K562 (cell line): ENCODE results near the gene RAD54L. TPM values are rescaled to one million over a fixed set of nuclear protein-coding genes. Genes with fewer than 3 reads are reported as not detected.
A peak's percentile ranks its signal among the peaks of the same experiment; 100 is the strongest.

Experiments used
- ATAC-seq: fragments of 200-7000 bp; cut with Tn5 transposase; 3 replicates; pipeline ENCODE4 v1.9.1; 2020; ENCODE audit warnings: moderate library complexity
- BruUV-seq: library from RNA; stranded (reverse); fragments of 400-500 nt; replicated peaks from 2 replicates; lab custom pipeline; 2021; lab: Mats Ljungman, UMichigan
- CTCF ChIA-PET: fragments of 300-600 bp; formaldehyde crosslinking; extraction: SDS; loops from one replicate; lab custom pipeline; 2021; ENCODE audit warnings: low intra/inter-chr PET ratio; lab: Yijun Ruan, JAX
- POLR2A ChIA-PET: fragments of 300-600, 350-650 bp; sonication (Branson Sonifier 250); formaldehyde crosslinking; extraction: SDS; loops from one replicate; lab custom pipeline; 2021; ENCODE audit warnings: antibody characterized with exemption, inconsistent platforms; lab: Yijun Ruan, JAX
- DNase-seq, 4 experiments: peaks; one replicate each; pipeline versions ENCODE4 v3.0.0 to v3.0.0-alpha.2; 2011 to 2018; ENCODE audit warnings: low spot score in 3 of 4, mixed read lengths in 3 of 4; ENCODE audit errors: extremely low read depth in 1 of 4
- FAIRE-seq: peaks from 2 replicates; lab custom pipeline; 2011; peaks lifted over from hg19 to GRCh38; lab: Jason Lieb, UNC
- H2AFZ ChIP-seq: 2 replicates; pipeline ENCODE4 v1.6.0; 2011; ENCODE audit warnings: low read depth, low read length, control low read depth, inconsistent platforms
- H3K27ac ChIP-seq: fragments of 200-600 bp; 3 replicates; pipeline ENCODE4 v1.8.0; 2011; ENCODE audit warnings: low read depth, mild to moderate bottlenecking, control low read depth, inconsistent platforms, low read length, moderate library complexity, mixed read lengths; ENCODE audit errors: extremely low read depth
- H3K27me3 ChIP-seq, 2 experiments: fragments of 300-600 bp in 1 of 2; 2 replicates in 1 of 2; 3 replicates in 1 of 2; pipeline versions ENCODE4 v1.6.0 to v1.8.0; 2011; ENCODE audit warnings: inconsistent platforms in 2 of 2, low read length in 2 of 2, mild to moderate bottlenecking in 1 of 2, mixed read lengths in 1 of 2, moderate library complexity in 1 of 2; ENCODE audit not compliant: control insufficient read depth in 2 of 2, insufficient read depth in 2 of 2
- H3K36me3 ChIP-seq: fragments of 300-600 bp; 3 replicates; pipeline ENCODE4 v1.8.0; 2011; ENCODE audit warnings: mild to moderate bottlenecking, low read length, inconsistent platforms; ENCODE audit not compliant: control insufficient read depth, insufficient read depth
- H3K4me1 ChIP-seq, 2 experiments: fragments of 200-600 bp in 1 of 2; replicated peaks in 1 of 2; 2 replicates in 1 of 2; 3 replicates in 1 of 2; pipeline versions ENCODE4 v1.5.1 to v1.8.0; 2011; ENCODE audit warnings: inconsistent platforms in 2 of 2, low read length in 2 of 2, mild to moderate bottlenecking in 1 of 2, mixed read lengths in 1 of 2, moderate library complexity in 1 of 2; ENCODE audit not compliant: control insufficient read depth in 2 of 2, insufficient read depth in 2 of 2
- H3K4me2 ChIP-seq: 2 replicates; pipeline ENCODE4 v1.6.1; 2011; ENCODE audit warnings: low read length, control low read depth, inconsistent platforms, mixed read lengths; ENCODE audit not compliant: insufficient read depth
- H3K4me3 ChIP-seq: fragments of 200-600 bp; sonication (generic), shearing (Covaris generic); 2 replicates; pipeline ENCODE4 v1.5.1; 2016; ENCODE audit warnings: control low read depth, inconsistent platforms
- H3K79me2 ChIP-seq: fragments of 200-600 bp; 3 replicates; pipeline ENCODE4 v1.8.0; 2011; ENCODE audit warnings: low read length, inconsistent platforms; ENCODE audit not compliant: control insufficient read depth, insufficient read depth
- H3K9ac ChIP-seq, 2 experiments: 2 replicates each; pipeline versions ENCODE4 v1.6.0 to v1.6.1; 2011; ENCODE audit warnings: low read depth in 2 of 2, low read length in 2 of 2, control low read depth in 1 of 2, inconsistent platforms in 1 of 2, mild to moderate bottlenecking in 1 of 2, mixed read lengths in 1 of 2; ENCODE audit not compliant: insufficient read depth in 1 of 2
- H3K9me1 ChIP-seq: one replicate; pipeline ENCODE4 v1.6.0; 2011; ENCODE audit warnings: inconsistent platforms, mild to moderate bottlenecking, low read length, moderate library complexity; ENCODE audit not compliant: control insufficient read depth, insufficient read depth
- H3K9me3 ChIP-seq: replicated peaks from 2 replicates; pipeline ENCODE4 v1.5.1; 2011; ENCODE audit warnings: low read depth, low read length, inconsistent platforms; ENCODE audit not compliant: control insufficient read depth, insufficient read depth
- H4K20me1 ChIP-seq: replicated peaks from 2 replicates; pipeline ENCODE4 v1.6.1; 2011; ENCODE audit warnings: low read length, inconsistent platforms, mixed read lengths; ENCODE audit not compliant: control insufficient read depth, insufficient read depth
- BHLHE40 ChIP-seq: IDR thresholded peaks from 2 replicates; pipeline ENCODE4 v1.6.1; 2011; ENCODE audit warnings: low read length, improper control_type of control experiment
- DEAF1 ChIP-seq: fragments of 450-650 bp; formaldehyde crosslinking; IDR thresholded peaks from 2 replicates; pipeline ENCODE4 v1.4.0; 2020; ENCODE audit warnings: mild to moderate bottlenecking, moderate library complexity
- DLX4 ChIP-seq: fragments of 250-450 bp; sonication (Bioruptor Pico); IDR thresholded peaks from 2 replicates; pipeline ENCODE4 v1.6.1; 2021; ENCODE audit warnings: mild to moderate bottlenecking
- REST ChIP-seq, 2 experiments: fragments of 450-650 bp; formaldehyde crosslinking in 1 of 2; IDR thresholded peaks; 2 replicates each; pipeline versions ENCODE4 v1.4.0 to v1.6.1; 2014 to 2020; ENCODE audit warnings: mild to moderate bottlenecking in 2 of 2, borderline replicate concordance in 1 of 2, low read depth in 1 of 2
- SUPT5H ChIP-seq: fragments of 450-650 bp; IDR thresholded peaks from 2 replicates; pipeline ENCODE4 v1.6.1; 2016
- THRA ChIP-seq: fragments of 450-650 bp; IDR thresholded peaks from 2 replicates; pipeline ENCODE4 v1.6.1; 2017; ENCODE audit warnings: mild to moderate bottlenecking, moderate library complexity
- ZFP30 ChIP-seq: fragments of 250-450 bp; sonication (Bioruptor Pico); IDR thresholded peaks from 2 replicates; pipeline ENCODE4 v1.8.0; 2022; ENCODE audit warnings: moderate library complexity, mild to moderate bottlenecking, inconsistent platforms, borderline replicate concordance
- WGBS: fragments of 100-300 bp; shearing (Covaris generic); methylation state at CpG from one replicate; pipeline ENCODE4 v1.1.6; 2016; ENCODE audit warnings: low coverage, mixed read lengths; ENCODE audit not compliant: insufficient coverage; ENCODE audit errors: missing lambda C conversion rate; 5-methylcytosine and 5-hydroxymethylcytosine counted together
- in situ Hi-C: fragments of 300-500 bp; cut with MboI; formaldehyde crosslinking; loops from 4 replicates; pipeline ENCODE4 v1.15.0; 2018; ENCODE audit warnings: inconsistent platforms, mixed read lengths
- intact Hi-C: fragments of 100-400 bp; cut with micrococcal nuclease; formaldehyde crosslinking; loops from 2 replicates; pipeline ENCODE4 v1.14.2; 2022
- polyA plus RNA-seq, 8 experiments: library from polyadenylated mRNA; depleted of rRNA in 4 of 8; stranded (reverse) in 5 of 8; unstranded in 3 of 8; fragments of >200 nt; fragmentation: Nextera tagmentation in 2 of 8; fragmentation: Illumina TruSeq in 1 of 8; extraction: Ambion mirVana in 2 of 8; extraction: Trizol in 1 of 8; gene quantifications; 2 replicates each; pipeline versions ENCODE4 v1.2.1 to v1.2.3, GENCODE V29; 2011 to 2014; ENCODE audit warnings: inconsistent platforms in 1 of 8, missing spikeins in 1 of 8
- total RNA-seq, 7 experiments: library from RNA; depleted of rRNA in 6 of 7; stranded (reverse); fragments of >200 nt in 6 of 7; fragmentation: Illumina TruSeq in 2 of 7; extraction: Trizol in 2 of 7; gene quantifications; 2 replicates each; pipeline versions ENCODE4 v1.2.1 to v1.2.3, GENCODE V29; 2011 to 2021; ENCODE audit warnings: low replicate concordance in 1 of 7
- TF ChIP-seq, protein P1 (sequence below): fragments of 250-450 bp; sonication (Bioruptor Pico); IDR thresholded peaks from 2 replicates; pipeline ENCODE4 v1.8.0; 2022; ENCODE audit warnings: moderate library complexity, mild to moderate bottlenecking, inconsistent platforms

RAD54L gene
- total and polyA plus RNA-seq, 9 of the 15 experiments (the other 6 are each of a cell fraction or from before 2014, with no cell fraction given) = 17.9 to 92.3 (median 37.5) TPM

DNA sequence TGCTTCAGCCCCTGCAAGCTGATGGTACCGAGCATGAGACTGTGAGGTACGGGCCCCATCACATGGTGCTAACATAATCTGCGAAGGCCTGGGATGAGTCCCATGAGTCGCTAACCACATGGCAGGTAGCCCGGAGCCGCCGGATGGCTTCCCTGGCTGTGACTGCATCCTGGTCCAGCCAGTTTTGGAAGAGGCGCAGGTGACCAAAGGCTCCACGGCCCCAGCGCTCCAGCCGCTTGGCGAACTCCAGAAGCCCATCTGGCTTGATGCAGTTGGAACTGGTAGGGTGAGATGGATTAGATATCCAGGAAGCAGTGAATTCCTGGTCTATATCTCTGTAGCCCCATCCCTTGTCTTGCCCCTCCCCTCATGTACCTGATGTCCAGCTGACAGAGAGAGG lies 31.2 kb downstream of the RAD54L start:
- ATAC-seq = peak; percentile 4
- POLR2A ChIA-PET = interaction anchor here (1.2 to 22.6 kb wide), 3 partner anchors 9 to 14 kb away, joined by 6 to 410 read pairs (median 103); no protein-coding TSS in a partner anchor
- TF ChIP-seq THRA (no peak), DEAF1 (CRISPR knock-in tag) (no peak), SUPT5H (peak; percentile 59; the same call in 1 of the 2 replicates), REST (IDR thresholded peaks at IDR 0.05; ENCODE audit: borderline replicate concordance) (peak; percentile 38), REST (CRISPR knock-in tag; IDR thresholded peaks at IDR 0.05; ENCODE audit: low read depth) (no peak), DLX4 (CRISPR knock-in tag) (no peak), BHLHE40 (no peak), ZFP30 (CRISPR knock-in tag) (no peak)
- TF ChIP-seq, protein P1, sequence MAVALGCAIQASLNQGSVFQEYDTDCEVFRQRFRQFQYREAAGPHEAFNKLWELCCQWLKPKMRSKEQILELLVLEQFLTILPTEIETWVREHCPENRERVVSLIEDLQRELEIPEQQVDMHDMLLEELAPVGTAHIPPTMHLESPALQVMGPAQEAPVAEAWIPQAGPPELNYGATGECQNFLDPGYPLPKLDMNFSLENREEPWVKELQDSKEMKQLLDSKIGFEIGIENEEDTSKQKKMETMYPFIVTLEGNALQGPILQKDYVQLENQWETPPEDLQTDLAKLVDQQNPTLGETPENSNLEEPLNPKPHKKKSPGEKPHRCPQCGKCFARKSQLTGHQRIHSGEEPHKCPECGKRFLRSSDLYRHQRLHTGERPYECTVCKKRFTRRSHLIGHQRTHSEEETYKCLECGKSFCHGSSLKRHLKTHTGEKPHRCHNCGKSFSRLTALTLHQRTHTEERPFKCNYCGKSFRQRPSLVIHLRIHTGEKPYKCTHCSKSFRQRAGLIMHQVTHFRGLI (CRISPR knock-in tag) = no peak

More for the DNA sequence above, 31.2 kb downstream of the RAD54L start:
- no peaks in the 10 kb centered on the region for H3K27me3 ChIP-seq
- H3K27ac ChIP-seq = no peak overlapping the region
- no peak overlapping the region for H3K4me3 ChIP-seq
- FAIRE-seq (no peak), DNase-seq (no peak)
- H3K9ac ChIP-seq = peak overlapping the region in 1 of 2 experiments; percentile 45; a peak in 2 of 4 replicates
- WGBS = 93% methylated on average over 12 of the region's 12 CpGs
- H3K79me2 ChIP-seq = no peaks in the 10 kb centered on the region
- no peaks in the 10 kb centered on the region for H4K20me1 ChIP-seq
- in situ Hi-C loops = no loop called here
- BruUV-seq = TSS peak; percentile 16
- H2AFZ ChIP-seq = no peak overlapping the region
- peaks cover 94% of the 10 kb centered on the region for H3K36me3 ChIP-seq
- H3K4me2 ChIP-seq = no peak overlapping the region
- H3K9me1 ChIP-seq = peaks cover 16% of the 10 kb centered on the region
- CTCF ChIA-PET = no interaction called here
- intact Hi-C loops = no loop called here
- H3K9me3 ChIP-seq = no peaks in the 10 kb centered on the region
- H3K4me1 ChIP-seq = peaks cover 9 to 13% of the 10 kb centered on the region in 2 experiments; a peak in 4 of 5 replicates
